Upper lobe of left lung (tissue), 6 donors: ENCODE measurements around the gene CEP44. TPM values are rescaled to one million over a fixed set of nuclear protein-coding genes. Genes with fewer than 3 reads are reported as not detected.

Experiments
- ATAC-seq, 2 donors: fragments of 200-7000 bp; cut with Tn5 transposase; one replicate each; pipeline ENCODE4 v1.9.1; 2022; ENCODE audit warnings: mild to moderate bottlenecking in 2 of 2, moderate library complexity in 2 of 2; ENCODE audit not compliant: low FRiP score in 2 of 2
- DNase-seq, 2 donors: peaks; one replicate each; pipeline ENCODE4 v3.0.0-alpha.2; 2019 to 2020
- H3K27ac ChIP-seq, 4 donors: fragments of 200-600 bp; sonication (generic); one replicate each; pipeline ENCODE4 v1.5.1; 2016 to 2019
- H3K27me3 ChIP-seq, 4 donors: fragments of 200-600 bp; sonication (generic); one replicate each; pipeline ENCODE4 v1.5.1; 2017 to 2019
- H3K36me3 ChIP-seq, 4 donors: fragments of 200-600 bp; sonication (generic); one replicate each; pipeline ENCODE4 v1.5.1; 2016 to 2019
- H3K4me1 ChIP-seq, 4 donors: fragments of 200-600 bp; sonication (generic); one replicate each; pipeline ENCODE4 v1.5.1; 2018 to 2019
- H3K4me3 ChIP-seq, 4 donors: fragments of 200-600 bp; sonication (generic); one replicate each; pipeline ENCODE4 v1.5.1; 2017 to 2019; ENCODE audit warnings: mild to moderate bottlenecking in 2 of 4, moderate library complexity in 1 of 4
- H3K9me3 ChIP-seq, 4 donors: fragments of 200-600 bp; sonication (generic); one replicate each; pipeline ENCODE4 v1.5.1; 2018 to 2019
- EP300 ChIP-seq, 4 donors: sonication (generic); formaldehyde crosslinking; IDR thresholded peaks; one replicate each; pipeline ENCODE4 v1.5.1; 2017; ENCODE audit warnings: antibody characterized with exemption in 4 of 4, control low read depth in 2 of 4
- POLR2A ChIP-seq, 4 donors: fragments of 450-650 bp; IDR thresholded peaks; one replicate each; pipeline ENCODE4 v1.5.1; 2016 to 2017; ENCODE audit warnings: antibody characterized with exemption in 4 of 4, mild to moderate bottlenecking in 2 of 4
- POLR2AphosphoS5 ChIP-seq, 2 donors: sonication (generic); formaldehyde crosslinking; IDR thresholded peaks; one replicate each; pipeline ENCODE4 v1.5.1; 2017; ENCODE audit warnings: antibody characterized with exemption in 2 of 2
- WGBS, 2 donors: methylation state at CpG; one replicate each; pipeline ENCODE4 v1.1.5; 2017 to 2018; 5-methylcytosine and 5-hydroxymethylcytosine counted together
- total RNA-seq, 6 donors: library from RNA; depleted of rRNA in 4 of 6; stranded (reverse); fragments of >200 nt in 4 of 6; gene quantifications; one replicate each; pipeline versions ENCODE4 v1.1.0 to v1.2.1, GENCODE V29; 2016 to 2021
- TF ChIP-seq, protein P1 (sequence below), 6 experiments: fragments of 450-650 bp in 4 of 6; fragments of 200-600 bp in 2 of 6; sonication (generic) in 2 of 6; IDR thresholded peaks; one replicate each; pipeline ENCODE4 v1.5.1; 2016 to 2019; ENCODE audit warnings: antibody characterized with exemption in 6 of 6
- donor health status: DM: no; HTN: no; CAD: no; lungs with moderate emphysema.
- donor health status: DM: no; HTN: yes; CAD: no; lungs with severe emphysema.

The CEP44 gene
- total RNA-seq, 6 donors from 2014 or later: 9.9 to 33.1 (median 12.7) TPM

DNA sequence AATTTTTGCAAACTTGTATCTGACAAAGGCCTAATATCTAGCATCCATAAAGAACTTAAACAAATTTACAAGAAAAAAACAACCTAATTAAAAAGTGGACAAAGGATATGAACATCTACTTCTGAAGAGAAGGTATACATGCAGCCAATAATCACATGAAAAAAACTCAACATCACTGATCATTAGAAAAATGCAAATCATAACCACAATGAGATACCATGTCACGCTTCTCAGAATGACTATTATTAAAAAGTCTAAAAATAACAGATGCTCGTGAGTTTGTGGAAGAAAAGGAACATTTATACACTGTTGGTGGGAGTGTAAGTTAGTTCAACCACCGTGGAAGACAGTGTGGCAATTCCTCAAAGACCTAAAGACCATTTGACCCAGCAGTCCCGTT lies 24.0 kb downstream of the CEP44 start:
- 92 to 94% methylated on average over 4 of the region's 4 CpGs for WGBS, 2 donors

DNA sequence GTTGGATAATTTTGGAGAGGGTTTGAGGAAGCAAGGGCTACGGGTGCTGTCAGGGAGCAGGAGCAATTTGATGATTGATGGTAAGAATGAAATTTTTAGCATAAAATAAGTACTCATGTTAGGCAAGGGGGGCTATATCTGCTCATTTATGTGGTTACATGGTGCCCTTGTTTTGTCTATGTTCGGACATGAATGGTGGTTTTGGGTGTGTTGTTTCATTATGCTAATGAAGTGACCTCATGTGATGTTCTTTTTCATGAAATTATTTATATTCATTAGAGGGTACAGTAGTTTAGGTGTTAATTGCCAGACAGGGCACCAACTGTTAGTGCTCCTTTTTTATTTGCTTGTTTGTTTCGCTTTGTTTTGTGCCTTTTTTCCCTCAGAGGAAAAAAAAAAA lies 29.3 kb downstream of the CEP44 start:
- no peak for DNase-seq

More for the DNA sequence above, 24.0 kb downstream of the CEP44 start:
- Histone ChIP-seq H3K27me3 (no peaks in the 10 kb centered on the region), H3K4me3 (no peak overlapping the region), H3K27ac (no peak overlapping the region), H3K36me3 (peaks cover 0 to 81% (median 20%) of the 10 kb centered on the region in 4 donors), H3K4me1 (no peaks in the 10 kb centered on the region), H3K9me3 (no peaks in the 10 kb centered on the region)
- no peak for TF ChIP-seq POLR2AphosphoS5 (IDR thresholded peaks at IDR 0.05)
- TF ChIP-seq, protein P1, sequence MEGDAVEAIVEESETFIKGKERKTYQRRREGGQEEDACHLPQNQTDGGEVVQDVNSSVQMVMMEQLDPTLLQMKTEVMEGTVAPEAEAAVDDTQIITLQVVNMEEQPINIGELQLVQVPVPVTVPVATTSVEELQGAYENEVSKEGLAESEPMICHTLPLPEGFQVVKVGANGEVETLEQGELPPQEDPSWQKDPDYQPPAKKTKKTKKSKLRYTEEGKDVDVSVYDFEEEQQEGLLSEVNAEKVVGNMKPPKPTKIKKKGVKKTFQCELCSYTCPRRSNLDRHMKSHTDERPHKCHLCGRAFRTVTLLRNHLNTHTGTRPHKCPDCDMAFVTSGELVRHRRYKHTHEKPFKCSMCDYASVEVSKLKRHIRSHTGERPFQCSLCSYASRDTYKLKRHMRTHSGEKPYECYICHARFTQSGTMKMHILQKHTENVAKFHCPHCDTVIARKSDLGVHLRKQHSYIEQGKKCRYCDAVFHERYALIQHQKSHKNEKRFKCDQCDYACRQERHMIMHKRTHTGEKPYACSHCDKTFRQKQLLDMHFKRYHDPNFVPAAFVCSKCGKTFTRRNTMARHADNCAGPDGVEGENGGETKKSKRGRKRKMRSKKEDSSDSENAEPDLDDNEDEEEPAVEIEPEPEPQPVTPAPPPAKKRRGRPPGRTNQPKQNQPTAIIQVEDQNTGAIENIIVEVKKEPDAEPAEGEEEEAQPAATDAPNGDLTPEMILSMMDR (IDR thresholded peaks at IDR 0.05): no peak
- TF ChIP-seq EP300 (IDR thresholded peaks at IDR 0.05): no peak
- TF ChIP-seq POLR2A (IDR thresholded peaks at IDR 0.05): no peak
- DNase-seq (no peak), ATAC-seq (no peak)

DNA sequence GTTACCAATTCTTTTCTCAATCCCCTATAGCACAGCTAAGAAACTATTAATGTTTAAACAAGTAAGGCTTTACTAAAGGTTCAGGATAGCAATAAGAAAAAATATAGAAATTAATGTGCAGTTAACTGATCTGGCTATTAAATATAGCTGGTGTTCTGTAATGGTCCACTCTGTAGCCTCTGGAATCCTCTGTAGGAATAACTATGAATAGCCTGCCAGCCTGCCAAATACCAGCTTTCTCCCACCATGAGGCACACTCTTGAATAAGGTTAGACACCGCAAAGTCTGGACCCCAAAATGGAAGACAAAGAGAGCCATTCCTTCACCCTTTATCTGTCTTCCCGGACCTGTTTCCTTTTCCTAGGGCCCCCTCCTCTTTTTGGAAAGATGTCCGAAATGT lies 30.6 kb downstream of the CEP44 start:
- ATAC-seq (no peak), DNase-seq (no peak)
- TF ChIP-seq POLR2A (IDR thresholded peaks at IDR 0.05) (no peak), POLR2AphosphoS5 (IDR thresholded peaks at IDR 0.05) (no peak), EP300 (IDR thresholded peaks at IDR 0.05) (no peak)
- TF ChIP-seq, protein P1 (IDR thresholded peaks at IDR 0.05): no peak
- Histone ChIP-seq H3K4me3 (no peak overlapping the region), H3K4me1 (no peaks in the 10 kb centered on the region), H3K27ac (no peak overlapping the region), H3K9me3 (no peaks in the 10 kb centered on the region), H3K27me3 (no peaks in the 10 kb centered on the region), H3K36me3 (peaks cover 0 to 60% (median 2%) of the 10 kb centered on the region in 4 donors)
- 93 to 95% methylated on average over 3 of the region's 3 CpGs for WGBS, 2 donors

More for the DNA sequence above, 29.3 kb downstream of the CEP44 start:
- Histone ChIP-seq H3K4me3 (no peak overlapping the region), H3K9me3 (no peaks in the 10 kb centered on the region), H3K27ac (no peak overlapping the region), H3K4me1 (no peaks in the 10 kb centered on the region), H3K36me3 (peaks cover 0 to 67% (median 5%) of the 10 kb centered on the region in 4 donors), H3K27me3 (no peaks in the 10 kb centered on the region)
- no peak for ATAC-seq
- TF ChIP-seq, protein P1 (IDR thresholded peaks at IDR 0.05): no peak
- TF ChIP-seq EP300 (IDR thresholded peaks at IDR 0.05): no peak
- no peak for TF ChIP-seq POLR2A (IDR thresholded peaks at IDR 0.05)
- TF ChIP-seq POLR2AphosphoS5 (IDR thresholded peaks at IDR 0.05): no peak
- 93 to 99% methylated on average over 3 of the region's 3 CpGs for WGBS, 2 donors

DNA sequence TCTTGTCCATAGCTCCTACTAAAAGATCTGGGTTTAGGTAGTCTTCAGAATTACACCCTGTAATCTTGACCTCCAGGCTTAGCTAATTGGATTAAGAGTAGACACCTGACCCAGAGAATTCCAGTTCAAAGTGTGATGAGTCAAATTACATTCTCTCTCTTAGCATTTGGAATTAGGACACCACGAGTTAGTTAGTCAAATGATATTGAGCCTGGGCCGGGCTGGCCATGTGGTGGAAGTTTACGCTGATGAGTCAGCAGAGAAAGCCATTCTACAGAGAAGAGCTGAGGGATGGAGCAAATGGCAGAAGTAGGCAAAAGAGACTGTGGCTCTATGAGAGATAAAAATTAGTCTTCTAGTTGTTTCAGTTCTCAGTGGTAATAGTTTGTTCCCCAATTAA lies 31.1 kb downstream of the CEP44 start:
- 85 to 91% methylated on average over 3 of the region's 3 CpGs for WGBS, 2 donors
- H3K27me3 ChIP-seq: no peaks in the 10 kb centered on the region
- TF ChIP-seq, protein P1 (IDR thresholded peaks at IDR 0.05): no peak
- TF ChIP-seq POLR2A (IDR thresholded peaks at IDR 0.05) (no peak), EP300 (IDR thresholded peaks at IDR 0.05) (no peak), POLR2AphosphoS5 (IDR thresholded peaks at IDR 0.05) (no peak)
- H3K36me3 ChIP-seq: peaks cover 0 to 55% (median 2%) of the 10 kb centered on the region in 4 donors
- no peaks in the 10 kb centered on the region for H3K4me1 ChIP-seq
- DNase-seq (no peak), ATAC-seq (no peak)
- no peak overlapping the region for H3K27ac ChIP-seq
- no peak overlapping the region for H3K4me3 ChIP-seq
- no peaks in the 10 kb centered on the region for H3K9me3 ChIP-seq

DNA sequence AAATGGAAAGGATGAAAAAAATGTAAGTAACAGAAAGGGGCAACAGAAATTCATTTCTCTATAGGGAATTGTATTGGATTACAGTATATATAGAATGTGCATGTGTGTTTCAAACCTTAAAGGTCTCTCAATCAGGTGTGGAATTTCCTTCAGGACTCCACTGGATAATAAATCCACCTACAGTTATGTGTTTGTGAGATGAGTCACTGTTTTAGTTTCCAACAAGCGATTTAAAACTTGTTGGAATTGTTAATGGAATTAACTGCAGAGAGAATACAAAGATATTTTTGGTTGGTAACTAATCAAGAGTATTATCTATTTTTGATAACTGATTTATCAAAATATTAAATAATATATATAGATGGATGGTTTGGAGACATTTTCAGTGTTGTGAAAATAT lies 32.8 kb downstream of the CEP44 start:
- DNase-seq (no peak), ATAC-seq (no peak)
- no peak for TF ChIP-seq EP300 (IDR thresholded peaks at IDR 0.05)
- TF ChIP-seq POLR2A (IDR thresholded peaks at IDR 0.05): no peak
- TF ChIP-seq, protein P1 (IDR thresholded peaks at IDR 0.05): no peak
- TF ChIP-seq POLR2AphosphoS5 (IDR thresholded peaks at IDR 0.05): no peak
- Histone ChIP-seq H3K27ac (no peak overlapping the region), H3K4me3 (no peak overlapping the region), H3K4me1 (peaks cover 0 to 5% (median 0%) of the 10 kb centered on the region in 4 donors), H3K9me3 (no peaks in the 10 kb centered on the region), H3K36me3 (peaks cover 0 to 38% (median 2%) of the 10 kb centered on the region in 4 donors), H3K27me3 (no peaks in the 10 kb centered on the region)
- WGBS, 2 donors: 92 to 95% methylated on average over 1 of the region's 1 CpG
